Measurements from ENCODE around the gene POLE. TPM values are rescaled to one million over a fixed set of nuclear protein-coding genes. Genes with fewer than 3 reads are reported as not detected.

The POLE gene
- total RNA-seq, 1 experiment from 2014 or later = 96.1 TPM

GRCh38 chr12:132640936-132641335 lies 46.2 kb downstream of the POLE start:
- no peak for ATAC-seq
- Histone ChIP-seq H3K27me3 (ENCODE audit: low read length) (no peaks in the 10 kb centered on the region), H4K20me1 (ENCODE audit: low read length) (no peaks in the 10 kb centered on the region), H3K9ac (ENCODE audit: low read length) (no peak overlapping the region), H3K4me1 (ENCODE audit: insufficient read depth, low read length) (no peaks in the 10 kb centered on the region), H3F3A (ENCODE audit: low read length, unreplicated experiment) (no peaks in the 10 kb centered on the region), H3K79me2 (ENCODE audit: low read length) (no peaks in the 10 kb centered on the region), H2AFZ (ENCODE audit: low read length) (no peak overlapping the region), H3K27ac (ENCODE audit: low read length) (no peak overlapping the region), H3K36me3 (ENCODE audit: low read depth, low read length) (peaks cover 42% of the 10 kb centered on the region), H3K9me3 (ENCODE audit: low read length) (no peaks in the 10 kb centered on the region), H3K9me2 (replicated peaks; ENCODE audit: low read length) (no peaks in the 10 kb centered on the region), H3K4me3 (ENCODE audit: low read length) (no peak overlapping the region), H3K4me2 (ENCODE audit: low read length) (no peak overlapping the region)
- ChIA-PET CTCF (no interaction called here), POLR2A (ENCODE audit: unreplicated experiment) (no interaction called here)
- TF ChIP-seq EZH2phosphoT487 (IDR thresholded peaks at IDR 0.05; ENCODE audit: borderline replicate concordance, low read length) = no peak
- TF ChIP-seq CTCF (conservative IDR thresholded peaks at IDR 0.05; ENCODE audit: low read depth, low read length) = no peak
- no peak for TF ChIP-seq EZH2 (IDR thresholded peaks at IDR 0.05; ENCODE audit: low read length, unreplicated experiment)
- BruUV-seq (replicated peaks) = no TSS peak
- no peak for DNase-seq
- intact Hi-C loops (cut with micrococcal nuclease) = no loop called here

- H3F3A ChIP-seq (ENCODE audit: low read length, unreplicated experiment) = no peaks in the 10 kb centered on the region
- ATAC-seq = no peak
- peaks cover 48% of the 10 kb centered on the region for H3K36me3 ChIP-seq (ENCODE audit: low read depth, low read length)
- H3K27me3 ChIP-seq (ENCODE audit: low read length) = no peaks in the 10 kb centered on the region
- no peaks in the 10 kb centered on the region for H3K9me2 ChIP-seq (replicated peaks; ENCODE audit: low read length)
- POLR2A ChIA-PET (ENCODE audit: unreplicated experiment) = no interaction called here
- no peaks in the 10 kb centered on the region for H3K79me2 ChIP-seq (ENCODE audit: low read length)
- no peak for DNase-seq
- no TSS peak for BruUV-seq (replicated peaks)
- H3K9ac ChIP-seq (ENCODE audit: low read length) = no peak overlapping the region
- CTCF ChIA-PET = interaction anchor here (0.7 kb wide), 1 partner anchor 226 kb away, joined by 3 read pairs; no protein-coding TSS in a partner anchor
- no peak overlapping the region for H3K4me2 ChIP-seq (ENCODE audit: low read length)
- no peaks in the 10 kb centered on the region for H3K9me3 ChIP-seq (ENCODE audit: low read length)
- H2AFZ ChIP-seq (ENCODE audit: low read length) = no peak overlapping the region
- H4K20me1 ChIP-seq (ENCODE audit: low read length) = no peaks in the 10 kb centered on the region
- intact Hi-C loops (cut with micrococcal nuclease) = no loop called here
- no peaks in the 10 kb centered on the region for H3K4me1 ChIP-seq (ENCODE audit: insufficient read depth, low read length)
- TF ChIP-seq EZH2 (IDR thresholded peaks at IDR 0.05; ENCODE audit: low read length, unreplicated experiment) (no peak), EZH2phosphoT487 (IDR thresholded peaks at IDR 0.05; ENCODE audit: borderline replicate concordance, low read length) (no peak), CTCF (conservative IDR thresholded peaks at IDR 0.05; ENCODE audit: low read depth, low read length) (no peak)
- H3K4me3 ChIP-seq (ENCODE audit: low read length) = no peak overlapping the region
- H3K27ac ChIP-seq (ENCODE audit: low read length) = no peak overlapping the region
Observed at GRCh38 chr12:132639956-132640520, 47.1 kb downstream of the POLE start.
